Measurements from ENCODE around the gene DMRT1. TPM values are rescaled to one million over a fixed set of nuclear protein-coding genes. Genes with fewer than 3 reads are reported as not detected.

Gene DMRT1
- total and polyA plus RNA-seq, 2 donors (not counting 1 experiment from before 2014, with no cell fraction given) = not detected

DNA sequence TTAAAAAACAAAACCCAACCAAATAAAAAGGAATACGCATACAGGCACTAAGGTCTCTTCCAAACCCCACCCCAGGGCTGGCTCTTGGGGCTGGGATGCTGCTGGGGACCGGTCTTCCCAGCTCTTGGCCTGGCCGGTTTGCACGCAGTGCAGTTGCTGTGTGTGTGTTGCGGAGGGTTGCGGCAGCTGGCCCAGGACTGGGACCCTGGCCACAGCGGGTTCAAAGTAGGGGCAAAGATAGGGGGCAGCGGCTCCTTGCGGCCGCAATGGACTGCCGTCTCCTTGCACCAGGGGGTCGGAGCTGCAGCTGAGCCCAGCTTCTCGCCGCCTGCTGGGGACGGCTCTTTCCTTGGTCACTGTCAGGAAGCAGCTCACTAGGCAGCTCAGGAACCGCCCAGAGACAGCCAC, 140.0 kb downstream of the DMRT1 start:
- Histone ChIP-seq H3K27me3 (ENCODE audit: control insufficient read depth, insufficient read depth, low read length) (peaks cover 35% of the 10 kb centered on the region), H3K4me2 (ENCODE audit: extremely low read depth, insufficient read depth, low read length) (no peak overlapping the region), H3K4me1 (ENCODE audit: control insufficient read depth, extremely low read depth, insufficient read depth, low read length) (no peaks in the 10 kb centered on the region), H3K4me3 (replicated peaks in 1 of 4; ENCODE audit: control extremely low read depth in 1 of 4, insufficient read depth in 1 of 4, low read depth in 3 of 4, low read length in 4 of 4) (no peak overlapping the region), H3K79me2 (ENCODE audit: control insufficient read depth, insufficient read depth, low read length) (no peaks in the 10 kb centered on the region), H2AFZ (ENCODE audit: low read length) (no peak overlapping the region), H3K27ac (ENCODE audit: insufficient read depth, low read length) (no peak overlapping the region), H3K9me3 (ENCODE audit: control insufficient read depth, insufficient read depth, low read depth, low read length) (no peaks in the 10 kb centered on the region), H3K9ac (ENCODE audit: insufficient read depth, low read length) (no peak overlapping the region), H3K36me3 (ENCODE audit: control insufficient read depth, insufficient read depth, low read length) (no peaks in the 10 kb centered on the region), H4K20me1 (ENCODE audit: control insufficient read depth, extremely low read depth, insufficient read depth, low read length) (no peaks in the 10 kb centered on the region)
- DNase-seq (ENCODE audit: low read depth in 2 of 2) = no peak
- TF ChIP-seq, protein P1, sequence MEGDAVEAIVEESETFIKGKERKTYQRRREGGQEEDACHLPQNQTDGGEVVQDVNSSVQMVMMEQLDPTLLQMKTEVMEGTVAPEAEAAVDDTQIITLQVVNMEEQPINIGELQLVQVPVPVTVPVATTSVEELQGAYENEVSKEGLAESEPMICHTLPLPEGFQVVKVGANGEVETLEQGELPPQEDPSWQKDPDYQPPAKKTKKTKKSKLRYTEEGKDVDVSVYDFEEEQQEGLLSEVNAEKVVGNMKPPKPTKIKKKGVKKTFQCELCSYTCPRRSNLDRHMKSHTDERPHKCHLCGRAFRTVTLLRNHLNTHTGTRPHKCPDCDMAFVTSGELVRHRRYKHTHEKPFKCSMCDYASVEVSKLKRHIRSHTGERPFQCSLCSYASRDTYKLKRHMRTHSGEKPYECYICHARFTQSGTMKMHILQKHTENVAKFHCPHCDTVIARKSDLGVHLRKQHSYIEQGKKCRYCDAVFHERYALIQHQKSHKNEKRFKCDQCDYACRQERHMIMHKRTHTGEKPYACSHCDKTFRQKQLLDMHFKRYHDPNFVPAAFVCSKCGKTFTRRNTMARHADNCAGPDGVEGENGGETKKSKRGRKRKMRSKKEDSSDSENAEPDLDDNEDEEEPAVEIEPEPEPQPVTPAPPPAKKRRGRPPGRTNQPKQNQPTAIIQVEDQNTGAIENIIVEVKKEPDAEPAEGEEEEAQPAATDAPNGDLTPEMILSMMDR (conservative IDR thresholded peaks at IDR 0.05 in 1 of 2, IDR thresholded peaks at IDR 0.05 in 1 of 2; ENCODE audit: low read depth in 1 of 2, low read length in 2 of 2) = no peak
- no peak for TF ChIP-seq EZH2 (IDR thresholded peaks at IDR 0.05; ENCODE audit: low read length, missing control alignments)

GRCh38 chr9:982394-983230, 141.1 kb downstream of the DMRT1 start:
- Histone ChIP-seq H2AFZ (ENCODE audit: low read length) (no peak overlapping the region), H3K9me3 (ENCODE audit: control insufficient read depth, insufficient read depth, low read depth, low read length) (no peaks in the 10 kb centered on the region), H3K9ac (ENCODE audit: insufficient read depth, low read length) (no peak overlapping the region), H3K79me2 (ENCODE audit: control insufficient read depth, insufficient read depth, low read length) (no peaks in the 10 kb centered on the region), H4K20me1 (ENCODE audit: control insufficient read depth, extremely low read depth, insufficient read depth, low read length) (no peaks in the 10 kb centered on the region), H3K4me1 (ENCODE audit: control insufficient read depth, extremely low read depth, insufficient read depth, low read length) (no peaks in the 10 kb centered on the region), H3K27me3 (ENCODE audit: control insufficient read depth, insufficient read depth, low read length) (peaks cover 26% of the 10 kb centered on the region), H3K36me3 (ENCODE audit: control insufficient read depth, insufficient read depth, low read length) (no peaks in the 10 kb centered on the region), H3K4me2 (ENCODE audit: extremely low read depth, insufficient read depth, low read length) (no peak overlapping the region), H3K4me3 (replicated peaks in 1 of 4; ENCODE audit: control extremely low read depth in 1 of 4, insufficient read depth in 1 of 4, low read depth in 3 of 4, low read length in 4 of 4) (no peak overlapping the region), H3K27ac (ENCODE audit: insufficient read depth, low read length) (no peak overlapping the region)
- no peak for DNase-seq (ENCODE audit: low read depth in 2 of 2)
- TF ChIP-seq EZH2 (IDR thresholded peaks at IDR 0.05; ENCODE audit: low read length, missing control alignments) = no peak
- TF ChIP-seq, protein P1 (conservative IDR thresholded peaks at IDR 0.05 in 1 of 2, IDR thresholded peaks at IDR 0.05 in 1 of 2; ENCODE audit: low read depth in 1 of 2, low read length in 2 of 2) = no peak

DNA sequence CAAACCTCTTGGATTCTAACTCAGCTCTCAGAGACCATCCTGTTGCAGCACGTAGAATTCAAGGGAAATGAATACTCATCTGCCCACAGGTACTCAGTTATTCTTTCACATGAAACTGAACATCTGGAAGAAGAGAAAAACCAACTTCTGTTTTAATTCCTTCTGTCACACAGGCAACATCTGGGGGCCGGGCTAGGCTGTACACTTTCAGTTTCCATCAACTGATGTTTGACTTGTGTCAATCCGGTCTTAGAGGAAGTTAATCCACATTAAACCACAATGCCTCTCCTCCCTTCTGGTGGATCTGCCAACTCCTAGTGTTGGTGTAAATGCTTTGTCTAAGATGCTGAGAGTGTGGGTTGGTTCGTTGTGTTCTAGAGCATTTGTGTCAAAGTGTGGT, 152.5 kb downstream of the DMRT1 start:
- Histone ChIP-seq H3K9ac (ENCODE audit: insufficient read depth, low read length) (no peak overlapping the region), H3K27ac (ENCODE audit: insufficient read depth, low read length) (no peak overlapping the region), H3K36me3 (ENCODE audit: control insufficient read depth, insufficient read depth, low read length) (no peaks in the 10 kb centered on the region), H3K79me2 (ENCODE audit: control insufficient read depth, insufficient read depth, low read length) (no peaks in the 10 kb centered on the region), H3K9me3 (ENCODE audit: control insufficient read depth, insufficient read depth, low read depth, low read length) (no peaks in the 10 kb centered on the region), H3K4me2 (ENCODE audit: extremely low read depth, insufficient read depth, low read length) (no peak overlapping the region), H3K4me1 (ENCODE audit: control insufficient read depth, extremely low read depth, insufficient read depth, low read length) (no peaks in the 10 kb centered on the region), H3K27me3 (ENCODE audit: control insufficient read depth, insufficient read depth, low read length) (no peaks in the 10 kb centered on the region), H3K4me3 (replicated peaks in 1 of 4; ENCODE audit: control extremely low read depth in 1 of 4, insufficient read depth in 1 of 4, low read depth in 3 of 4, low read length in 4 of 4) (no peak overlapping the region), H4K20me1 (ENCODE audit: control insufficient read depth, extremely low read depth, insufficient read depth, low read length) (no peaks in the 10 kb centered on the region), H2AFZ (ENCODE audit: low read length) (no peak overlapping the region)
- no peak for DNase-seq (ENCODE audit: low read depth in 2 of 2)
- TF ChIP-seq, protein P1 (conservative IDR thresholded peaks at IDR 0.05 in 1 of 2, IDR thresholded peaks at IDR 0.05 in 1 of 2; ENCODE audit: low read depth in 1 of 2, low read length in 2 of 2) = no peak
- TF ChIP-seq EZH2 (IDR thresholded peaks at IDR 0.05; ENCODE audit: low read length, missing control alignments) = no peak

All from fibroblast of lung (primary cell).